ENCODE measurements around the gene CD44.
"Not testable (repeated sequence)": the region's sequence is repeated elsewhere in the genome, so short reads cannot be mapped to it uniquely, and the experiment has no call there.

The CD44 gene

GRCh38 chr11:35211952-35212351 lies 73.0 kb downstream of the CD44 start:
- no peak for DNase-seq (ENCODE audit: low read depth, low spot score)

- peak; percentile 36 for DNase-seq (ENCODE audit: low read depth, low spot score)
These were observed 75.3 kb downstream of the CD44 start for GRCh38 chr11:35214226-35214770.

- peak; percentile 77 for DNase-seq (ENCODE audit: low read depth, low spot score)
These were observed 75.8 kb downstream of the CD44 start for GRCh38 chr11:35214792-35215193.

DNA sequence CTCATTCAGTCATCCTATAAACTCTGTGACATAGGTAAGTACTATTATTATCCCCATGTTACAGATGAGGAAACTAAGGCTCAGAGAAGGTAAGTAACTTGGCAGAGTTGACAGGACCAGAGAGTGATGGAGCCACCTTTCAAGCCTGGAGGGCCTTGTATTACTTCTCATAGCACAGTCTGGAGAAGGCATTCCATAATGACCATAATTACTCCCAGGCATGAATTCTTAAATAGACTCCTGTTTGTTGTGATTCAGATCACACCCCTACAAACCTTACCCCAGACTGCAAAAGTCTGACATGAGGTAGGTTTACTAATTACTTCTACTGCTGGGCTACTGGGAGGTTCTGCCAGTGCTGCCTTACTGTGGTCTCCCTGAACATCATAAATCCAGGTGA lies 77.0 kb downstream of the CD44 start:
- DNase-seq (ENCODE audit: low read depth, low spot score), result no peak

DNA sequence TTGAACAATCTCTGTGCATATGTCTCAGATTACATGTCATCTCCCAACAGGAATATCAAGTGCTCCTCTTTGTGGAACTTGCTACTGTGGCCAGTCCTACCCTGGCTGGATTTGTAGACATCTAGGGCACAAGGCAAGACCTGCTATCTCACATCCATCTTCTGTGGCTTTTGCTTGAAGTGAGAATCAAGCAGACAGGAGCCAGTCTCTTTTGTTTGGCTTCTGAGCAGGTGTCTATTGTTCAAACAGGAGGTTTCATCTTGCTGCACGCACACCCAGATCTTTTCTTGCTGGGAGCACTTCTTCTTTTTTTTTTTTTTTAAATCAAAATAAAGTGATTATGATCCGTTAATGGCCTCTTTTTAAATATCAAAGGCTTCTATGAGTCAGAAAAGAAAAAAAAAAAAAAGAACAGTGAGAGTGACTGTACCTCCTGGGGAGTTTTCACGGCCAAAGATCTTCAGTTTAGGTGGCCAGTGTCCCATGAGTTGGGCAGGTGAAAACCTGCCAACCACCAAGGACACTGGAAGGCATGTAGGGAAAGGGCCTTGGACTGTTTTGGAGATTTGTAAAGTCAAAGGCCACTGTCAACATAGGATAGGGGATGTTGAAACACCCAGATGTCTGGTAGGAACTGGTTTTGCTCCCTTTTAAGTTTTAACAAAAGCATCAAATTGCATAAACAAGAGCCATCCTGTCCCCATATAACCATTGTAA lies 78.1 kb downstream of the CD44 start:
- DNase-seq (ENCODE audit: low read depth, low spot score), result no peak

DNA sequence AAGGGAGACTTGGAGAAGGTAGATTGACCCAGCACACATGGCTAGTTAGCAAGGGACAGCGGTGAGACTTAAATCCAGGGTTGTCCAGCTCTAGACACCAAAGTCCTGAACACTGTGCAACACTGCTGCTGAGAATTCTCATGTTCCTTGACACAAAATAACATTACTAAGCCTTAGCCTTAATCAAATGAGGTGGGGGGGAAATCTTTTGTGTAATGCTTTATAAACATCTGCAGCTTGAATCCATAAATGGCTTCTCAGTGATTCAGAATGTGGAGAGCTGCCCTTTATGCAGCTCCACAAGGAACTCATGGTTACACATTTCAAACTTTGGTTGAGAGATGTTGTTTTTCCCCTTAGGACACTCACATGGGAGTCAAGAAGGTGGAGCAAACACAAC lies 80.0 kb downstream of the CD44 start:
- no peak for DNase-seq (ENCODE audit: low read depth, low spot score)

GRCh38 chr11:35223371-35223796 lies 84.4 kb downstream of the CD44 start:
- peak; percentile 24 for DNase-seq (ENCODE audit: low read depth, low spot score)

- DNase-seq (ENCODE audit: low read depth, low spot score), result no peak
These were observed 85.0 kb downstream of the CD44 start for GRCh38 chr11:35223991-35224390.

DNA sequence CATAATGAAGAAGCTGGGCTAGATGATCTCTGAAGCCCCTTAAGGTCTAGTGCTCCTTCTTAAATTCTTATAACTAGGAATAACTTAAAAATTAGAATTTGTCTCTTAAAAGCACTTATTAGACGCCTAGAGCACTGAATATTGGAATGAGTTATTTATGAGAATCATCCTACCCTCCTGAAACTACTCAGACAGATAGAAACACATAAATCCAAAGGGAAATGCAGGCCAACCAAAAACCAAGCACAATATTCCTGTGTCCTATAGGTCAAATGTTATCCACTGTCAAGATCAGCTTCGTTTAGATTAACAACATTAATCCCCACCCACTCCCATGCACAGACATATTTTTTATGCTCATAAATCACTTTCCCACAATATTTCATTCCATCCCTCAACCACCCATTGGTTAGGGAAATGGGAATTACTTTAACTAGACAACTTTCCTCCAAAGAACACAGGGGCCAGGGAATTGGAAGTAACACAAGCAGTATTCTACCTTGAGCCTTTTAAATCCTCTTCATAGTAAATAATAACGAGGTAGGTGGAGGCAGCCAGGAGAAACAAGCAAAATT lies 87.1 kb downstream of the CD44 start:
- DNase-seq (ENCODE audit: low read depth, low spot score), result no peak

DNA sequence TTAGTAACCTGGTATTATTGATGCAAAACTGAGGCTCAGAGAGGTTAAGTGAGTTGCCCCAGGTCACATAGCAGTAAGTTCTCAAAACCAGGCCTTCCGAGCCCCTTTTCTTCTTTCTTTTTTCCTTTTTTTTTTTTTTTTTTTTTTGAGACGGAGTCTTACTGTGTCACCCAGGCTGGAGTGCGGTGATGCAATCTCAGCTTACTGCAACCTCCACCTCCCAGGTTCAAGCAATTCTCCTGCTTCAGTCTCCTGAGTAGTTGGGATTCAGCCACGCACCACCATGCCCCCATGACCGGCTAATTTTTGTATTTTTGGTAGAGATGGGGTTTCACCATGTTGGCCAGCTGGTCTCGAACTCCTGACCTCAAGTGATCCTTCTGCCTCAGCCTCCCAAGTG lies 87.8 kb downstream of the CD44 start:
- DNase-seq (ENCODE audit: low read depth, low spot score), result not testable (repeated sequence)

- no peak for DNase-seq (ENCODE audit: low read depth, low spot score)
These were observed 88.8 kb downstream of the CD44 start for GRCh38 chr11:35227576-35228327.

- no peak for DNase-seq (ENCODE audit: low read depth, low spot score)
These were observed 89.4 kb downstream of the CD44 start for GRCh38 chr11:35228328-35228725.

DNA sequence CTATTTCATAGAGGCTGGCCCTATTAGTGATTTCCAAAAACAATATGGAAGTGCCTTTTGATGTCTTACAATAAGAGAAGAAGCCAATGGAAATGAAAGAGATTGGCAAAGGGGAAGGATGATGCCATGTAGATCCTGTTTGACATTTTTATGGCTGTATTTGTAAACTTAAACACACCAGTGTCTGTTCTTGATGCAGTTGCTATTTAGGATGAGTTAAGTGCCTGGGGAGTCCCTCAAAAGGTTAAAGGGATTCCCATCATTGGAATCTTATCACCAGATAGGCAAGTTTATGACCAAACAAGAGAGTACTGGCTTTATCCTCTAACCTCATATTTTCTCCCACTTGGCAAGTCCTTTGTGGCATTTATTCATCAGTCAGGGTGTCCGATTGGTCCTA lies 91.4 kb downstream of the CD44 start:
- no peak for DNase-seq (ENCODE audit: low read depth, low spot score)

DNA sequence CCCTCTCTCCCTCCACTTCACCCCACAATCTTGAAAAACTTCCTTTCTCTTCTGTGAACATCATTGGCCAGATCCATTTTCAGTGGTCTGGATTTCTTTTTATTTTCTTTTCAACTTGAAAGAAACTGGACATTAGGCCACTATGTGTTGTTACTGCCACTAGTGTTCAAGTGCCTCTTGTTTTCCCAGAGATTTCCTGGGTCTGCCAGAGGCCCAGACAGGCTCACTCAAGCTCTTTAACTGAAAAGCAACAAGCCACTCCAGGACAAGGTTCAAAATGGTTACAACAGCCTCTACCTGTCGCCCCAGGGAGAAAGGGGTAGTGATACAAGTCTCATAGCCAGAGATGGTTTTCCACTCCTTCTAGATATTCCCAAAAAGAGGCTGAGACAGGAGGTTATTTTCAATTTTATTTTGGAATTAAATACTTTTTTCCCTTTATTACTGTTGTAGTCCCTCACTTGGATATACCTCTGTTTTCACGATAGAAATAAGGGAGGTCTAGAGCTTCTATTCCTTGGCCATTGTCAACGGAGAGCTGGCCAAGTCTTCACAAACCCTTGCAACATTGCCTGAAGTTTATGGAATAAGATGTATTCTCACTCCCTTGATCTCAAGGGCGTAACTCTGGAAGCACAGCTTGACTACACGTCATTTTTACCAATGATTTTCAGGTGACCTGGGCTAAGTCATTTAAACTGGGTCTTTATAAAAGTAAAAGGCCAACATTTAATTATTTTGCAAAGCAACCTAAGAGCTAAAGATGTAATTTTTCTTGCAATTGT lies 92.3 kb downstream of the CD44 start:
- DNase-seq (ENCODE audit: low read depth, low spot score), result no peak

GRCh38 chr11:35232891-35233330 lies 93.9 kb downstream of the CD44 start:
- no peak for DNase-seq (ENCODE audit: low read depth, low spot score)

DNA sequence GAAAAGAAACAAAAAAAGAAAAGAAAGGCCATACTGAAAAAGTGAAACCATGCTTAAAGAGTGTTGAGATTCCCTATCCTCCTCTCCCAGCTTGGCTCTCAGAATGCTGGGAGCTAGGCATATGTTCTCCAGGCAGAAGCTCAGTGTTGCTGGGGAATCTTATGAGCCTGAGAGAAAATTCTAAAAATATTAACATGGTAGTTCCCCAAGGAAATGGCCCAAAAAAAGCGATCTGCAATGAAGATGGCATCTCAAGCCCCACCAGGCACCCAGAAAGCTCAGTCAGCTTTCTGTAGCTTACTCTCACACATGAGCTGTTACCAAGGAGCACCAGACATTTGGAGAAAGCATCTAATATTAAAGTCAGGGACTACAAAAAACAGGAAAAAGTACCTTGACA lies 94.5 kb downstream of the CD44 start:
- DNase-seq (ENCODE audit: low read depth, low spot score), result no peak

DNA sequence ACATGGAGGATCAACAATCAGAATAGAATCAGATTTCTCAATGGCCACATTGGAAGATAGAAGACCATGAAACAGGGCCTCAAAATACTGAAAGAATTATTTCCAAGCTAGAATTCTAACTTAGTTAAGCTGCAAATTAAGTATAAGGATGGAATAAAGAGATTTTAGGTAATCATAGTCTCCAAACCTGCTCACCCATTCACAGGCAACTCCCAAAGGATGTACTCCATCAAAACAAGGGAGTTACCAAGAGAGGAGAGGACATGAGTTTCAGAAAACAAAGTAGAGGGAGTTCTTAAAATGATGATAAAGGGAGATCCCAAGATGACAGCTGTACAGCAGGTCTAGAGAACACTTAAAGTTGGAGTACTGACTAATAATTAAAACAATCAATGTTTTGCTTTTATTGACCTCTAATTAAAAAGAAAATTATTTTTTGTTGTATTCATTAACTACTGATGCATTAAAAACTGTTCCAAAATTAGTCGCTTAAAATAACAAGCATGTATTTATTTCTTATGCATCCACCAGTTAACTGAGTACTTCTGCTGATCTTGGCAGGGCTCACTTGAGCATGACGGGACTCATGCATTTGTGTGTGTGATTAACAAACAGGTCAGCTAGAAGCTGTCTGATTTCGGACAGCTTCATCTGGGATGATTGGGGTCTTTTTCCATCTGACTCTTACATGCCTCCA lies 95.6 kb downstream of the CD44 start:
- no peak for DNase-seq (ENCODE audit: low read depth, low spot score)

DNA sequence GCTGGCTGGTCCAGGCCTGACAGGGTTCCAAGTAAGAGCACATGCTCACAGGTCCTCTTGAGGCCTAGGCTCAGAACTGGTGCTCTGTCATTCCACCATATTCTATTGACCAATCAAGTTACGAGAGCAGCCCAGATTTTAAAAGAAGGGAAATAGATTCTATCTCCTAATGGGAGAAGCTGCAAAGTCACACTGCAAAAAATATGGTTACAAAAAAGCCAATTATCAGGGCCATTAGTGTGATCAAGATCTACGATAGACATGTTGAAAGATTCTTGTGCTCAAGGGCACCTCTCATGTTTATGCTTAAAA lies 96.1 kb downstream of the CD44 start:
- DNase-seq (ENCODE audit: low read depth, low spot score), result no peak

DNA sequence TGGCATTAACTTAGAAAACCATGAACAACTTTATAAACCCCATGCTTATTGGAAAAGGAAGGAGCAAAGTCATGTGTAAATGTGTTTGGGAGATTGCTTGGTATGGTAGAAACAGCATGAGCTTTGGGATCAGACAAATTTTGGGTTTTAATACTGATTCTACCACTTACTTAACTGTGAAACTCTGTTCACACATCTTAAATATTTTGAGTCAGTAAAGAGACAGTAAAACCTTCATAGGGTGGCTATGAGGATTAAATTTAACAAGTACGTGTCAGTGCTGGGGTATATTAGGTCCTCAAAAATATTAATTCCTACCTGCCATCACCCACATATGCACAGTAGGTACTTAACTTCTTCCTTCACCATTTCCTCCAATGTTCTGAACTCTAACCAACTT lies 96.5 kb downstream of the CD44 start:
- DNase-seq (ENCODE audit: low read depth, low spot score), result no peak

- DNase-seq (ENCODE audit: low read depth, low spot score), result no peak
These were observed 97.1 kb downstream of the CD44 start for GRCh38 chr11:35235936-35236666.

GRCh38 chr11:35236667-35237003 lies 97.7 kb downstream of the CD44 start:
- no peak for DNase-seq (ENCODE audit: low read depth, low spot score)
